ENCODE data around the gene S100PBP. TPM values are rescaled to one million over a fixed set of nuclear protein-coding genes. Genes with fewer than 3 reads are reported as not detected.
A peak's percentile ranks its signal among the peaks of the same experiment; 100 is the strongest.

S100PBP gene
- polyA plus RNA-seq, 3 donors: 6.6 to 17.4 (median 7.1) TPM

GRCh38 chr1:32773764-32774463, 43.5 kb upstream of the S100PBP start:
- H3K36me3 ChIP-seq (replicated peaks in 1 of 2; ENCODE audit: control insufficient read depth in 1 of 2, insufficient read depth in 2 of 2, low read length in 2 of 2): peaks cover 39 to 59% of the 10 kb centered on the region in 2 donors
- peaks cover 37 to 67% of the 10 kb centered on the region in 2 donors for H3K36me3 Mint-ChIP-seq
- H3K27ac Mint-ChIP-seq: peak overlapping the region in 5 of 7 donors; percentile 28 to 67 (median 47)

GRCh38 chr1:32774464-32774808, 43.0 kb upstream of the S100PBP start:
- intact Hi-C loops (cut with micrococcal nuclease): loop anchor here (5.0 kb wide), 2 partner anchors 62 to 257 kb away; no protein-coding TSS in a partner anchor
- TF ChIP-seq CTCF (IDR thresholded peaks at IDR 0.05): no peak
- Histone ChIP-seq H4K20me1 (ENCODE audit: insufficient read depth, low read length) (no peaks in the 10 kb centered on the region), H3K36me3 (replicated peaks in 1 of 2; ENCODE audit: control insufficient read depth in 1 of 2, insufficient read depth in 2 of 2, low read length in 2 of 2) (peaks cover 45 to 63% of the 10 kb centered on the region in 2 donors), H3K79me2 (ENCODE audit: insufficient read depth, low read length) (no peaks in the 10 kb centered on the region), H3K9me3 (replicated peaks in 1 of 2; ENCODE audit: control insufficient read depth in 1 of 2, insufficient read depth in 1 of 2, low read length in 2 of 2) (no peaks in the 10 kb centered on the region), H3K4me2 (replicated peaks; ENCODE audit: extremely low read depth, low read length, poor library complexity, severe bottlenecking) (no peak overlapping the region), H3K4me1 (ENCODE audit: control insufficient read depth in 1 of 2, insufficient read depth in 2 of 2, low read length in 2 of 2) (no peaks in the 10 kb centered on the region), H2AFZ (ENCODE audit: insufficient read depth, low read depth, low read length, poor library complexity, severe bottlenecking) (no peak overlapping the region), H3K4me3 (replicated peaks in 1 of 3; ENCODE audit: low read depth in 2 of 3, low read length in 3 of 3) (no peak overlapping the region), H3K9ac (ENCODE audit: insufficient read depth, low read length, poor library complexity, severe bottlenecking) (no peak overlapping the region), H3K27ac (ENCODE audit: low read depth in 1 of 2, low read length in 2 of 2) (no peak overlapping the region), H3K27me3 (ENCODE audit: control insufficient read depth in 2 of 2, insufficient read depth in 2 of 2, low read length in 2 of 2) (no peaks in the 10 kb centered on the region)
- Mint-ChIP-seq H3K27me3 (ENCODE audit: low read depth in 3 of 3) (no peaks in the 10 kb centered on the region), H3K27ac (peak overlapping the region in 2 of 7 donors; percentile 28 to 60), H3K4me3 (no peak overlapping the region), H3K9me3 (no peaks in the 10 kb centered on the region), H3K4me1 (peaks cover 2% of the 10 kb centered on the region), H3K36me3 (peaks cover 42 to 71% of the 10 kb centered on the region in 2 donors)
- no peak for DNase-seq

More at GRCh38 chr1:32773764-32774463, 43.5 kb upstream of the S100PBP start:
- Histone ChIP-seq H3K4me3 (replicated peaks in 1 of 3; ENCODE audit: low read depth in 2 of 3, low read length in 3 of 3) (no peak overlapping the region), H3K4me1 (ENCODE audit: control insufficient read depth in 1 of 2, insufficient read depth in 2 of 2, low read length in 2 of 2) (no peaks in the 10 kb centered on the region), H4K20me1 (ENCODE audit: insufficient read depth, low read length) (no peaks in the 10 kb centered on the region), H2AFZ (ENCODE audit: insufficient read depth, low read depth, low read length, poor library complexity, severe bottlenecking) (no peak overlapping the region), H3K9me3 (replicated peaks in 1 of 2; ENCODE audit: control insufficient read depth in 1 of 2, insufficient read depth in 1 of 2, low read length in 2 of 2) (no peaks in the 10 kb centered on the region), H3K27me3 (ENCODE audit: control insufficient read depth in 2 of 2, insufficient read depth in 2 of 2, low read length in 2 of 2) (no peaks in the 10 kb centered on the region), H3K27ac (ENCODE audit: low read depth in 1 of 2, low read length in 2 of 2) (no peak overlapping the region), H3K79me2 (ENCODE audit: insufficient read depth, low read length) (no peaks in the 10 kb centered on the region), H3K9ac (ENCODE audit: insufficient read depth, low read length, poor library complexity, severe bottlenecking) (no peak overlapping the region), H3K4me2 (replicated peaks; ENCODE audit: extremely low read depth, low read length, poor library complexity, severe bottlenecking) (no peak overlapping the region)
- TF ChIP-seq CTCF (IDR thresholded peaks at IDR 0.05): no peak
- no peak for DNase-seq
- intact Hi-C loops (cut with micrococcal nuclease): loop anchor here (2.0 to 5.0 kb wide), 3 partner anchors 62 to 257 kb away; no protein-coding TSS in a partner anchor
- Mint-ChIP-seq H3K9me3 (no peaks in the 10 kb centered on the region), H3K4me1 (peaks cover 2% of the 10 kb centered on the region), H3K4me3 (no peak overlapping the region), H3K27me3 (ENCODE audit: low read depth in 3 of 3) (no peaks in the 10 kb centered on the region)
- 80% methylated on average over 3 of the region's 7 CpGs for WGBS (ENCODE audit: insufficient coverage)
